ENCODE results near the gene EDARADD.
"Not testable (repeated sequence)": the region's sequence is repeated elsewhere in the genome, so short reads cannot be mapped to it uniquely, and the experiment has no call there.

EDARADD gene

DNA sequence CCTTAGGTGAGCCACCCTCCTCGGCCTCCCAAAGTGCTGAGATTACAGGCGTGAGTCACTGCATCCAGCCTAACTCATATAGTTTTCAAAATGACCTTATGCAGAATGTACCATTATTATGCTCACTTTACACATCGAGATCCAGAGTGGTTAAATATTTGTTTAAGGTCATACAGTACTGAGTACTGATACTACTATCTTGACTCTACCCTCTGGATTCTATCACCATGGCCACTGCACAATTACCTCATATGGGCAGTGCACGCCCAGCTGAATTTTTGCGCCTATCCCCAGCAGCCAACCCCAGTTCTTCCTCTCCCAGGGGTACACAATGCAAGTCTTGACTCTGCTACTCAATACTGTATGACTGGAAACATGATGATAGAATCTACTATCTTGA lies 56.7 kb downstream of the EDARADD start:
- no peak for DNase-seq

DNA sequence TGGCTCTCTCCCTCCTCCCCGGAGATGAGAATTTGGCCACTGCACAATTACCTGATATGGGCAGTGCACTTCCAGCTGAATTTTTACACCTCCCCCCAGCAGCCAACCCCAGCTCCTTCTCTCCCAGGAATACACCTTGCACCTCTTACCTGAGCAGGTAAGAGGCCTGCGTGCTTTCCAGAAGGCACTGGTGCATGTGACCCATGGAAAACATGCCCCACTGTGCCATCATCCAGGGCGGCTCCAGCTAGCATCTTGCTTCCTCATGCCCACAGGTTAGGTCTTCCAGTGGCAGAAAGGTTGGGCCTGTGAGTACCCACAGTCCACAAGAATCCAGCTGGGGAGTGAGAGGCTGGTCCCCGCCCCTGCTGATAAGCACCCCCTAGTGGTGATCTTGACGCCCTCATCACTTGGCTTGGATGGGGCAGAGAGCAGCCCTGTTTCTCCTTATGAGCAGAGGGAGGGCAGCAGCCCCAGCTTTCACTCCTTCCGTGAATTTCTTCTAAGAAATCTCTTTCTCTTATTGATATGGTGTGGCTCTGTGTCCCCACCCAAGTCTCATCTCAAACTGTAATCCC lies 57.8 kb downstream of the EDARADD start:
- DNase-seq: peak; percentile 84

DNA sequence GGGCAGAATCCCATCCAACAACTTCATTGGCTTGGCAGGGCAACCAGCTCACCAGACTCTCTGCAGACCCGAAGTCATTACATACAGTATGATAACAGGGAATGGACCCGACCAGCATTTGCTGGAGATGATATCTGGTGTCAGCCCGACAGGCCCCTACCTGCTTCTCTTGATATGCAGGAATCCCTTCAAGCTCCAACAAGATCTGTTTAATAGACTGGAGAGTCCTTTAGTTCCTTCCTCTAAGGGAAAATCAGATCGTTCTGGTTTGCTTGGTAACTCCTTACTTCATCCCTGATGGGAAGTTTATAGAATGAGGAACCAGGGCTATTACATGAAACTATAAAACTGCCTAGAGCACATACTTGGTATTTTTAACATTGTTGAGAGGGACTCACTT lies 61.2 kb downstream of the EDARADD start:
- no peak for DNase-seq

DNA sequence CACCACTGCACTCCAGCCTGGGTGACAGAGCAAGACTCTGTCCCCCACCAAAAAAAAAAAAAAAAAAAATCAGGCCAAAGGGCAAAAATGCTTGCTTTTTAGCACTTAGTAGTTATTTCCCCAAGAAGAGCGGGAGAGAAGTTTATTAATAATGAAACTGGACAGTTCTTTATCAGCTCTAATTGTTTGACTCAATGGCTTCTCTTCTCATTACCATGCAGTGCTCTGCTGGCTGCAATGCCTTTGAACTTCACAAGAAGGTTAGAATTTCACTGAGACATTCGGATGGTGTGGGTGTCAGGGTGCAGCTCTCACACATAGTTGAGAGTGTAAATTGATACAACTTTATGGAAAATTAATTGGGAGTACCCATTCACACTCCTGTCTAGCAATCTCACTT lies 63.7 kb downstream of the EDARADD start:
- no peak for DNase-seq

DNA sequence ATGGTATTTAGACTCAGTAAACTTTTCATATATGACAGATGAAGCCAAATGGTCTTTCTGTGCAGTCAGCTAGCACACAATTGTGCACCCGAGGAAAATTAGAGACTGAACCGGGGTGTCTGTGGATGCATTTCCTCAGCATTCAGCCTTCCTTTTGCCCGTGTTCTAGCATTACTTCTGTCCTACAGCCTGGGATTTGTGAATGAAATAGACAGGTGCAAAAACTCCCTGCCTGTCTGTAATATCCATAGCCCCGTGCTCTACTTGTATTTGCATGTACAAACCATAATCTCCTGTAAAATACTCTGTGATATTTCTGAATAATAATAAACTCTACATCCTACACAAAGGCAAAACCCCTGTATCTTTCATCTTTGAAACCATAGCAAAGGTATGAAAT lies 64.9 kb downstream of the EDARADD start:
- DNase-seq: no peak

GRCh38 chr1:236460103-236460502 lies 66.0 kb downstream of the EDARADD start:
- no peak for DNase-seq

DNA sequence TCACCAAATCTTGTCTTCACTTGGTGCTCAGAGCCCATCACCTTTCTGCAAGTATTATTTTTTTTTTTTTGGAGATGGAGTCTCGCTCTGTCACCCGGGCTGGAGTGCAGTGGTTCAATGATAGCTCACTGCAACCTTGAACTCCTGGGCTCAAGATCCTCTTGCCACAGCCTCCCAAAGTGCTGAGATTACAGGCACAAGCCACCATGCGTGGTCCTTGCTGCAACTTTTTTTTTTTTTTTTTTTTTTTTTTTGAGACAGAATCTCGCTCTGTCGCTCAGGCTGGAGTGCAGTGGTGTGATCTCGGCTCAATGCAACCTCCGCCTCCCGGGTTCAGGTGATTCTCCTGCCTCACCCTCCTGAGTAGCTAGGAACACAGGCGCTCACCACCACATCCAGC lies 70.1 kb downstream of the EDARADD start:
- not testable (repeated sequence) for DNase-seq

DNA sequence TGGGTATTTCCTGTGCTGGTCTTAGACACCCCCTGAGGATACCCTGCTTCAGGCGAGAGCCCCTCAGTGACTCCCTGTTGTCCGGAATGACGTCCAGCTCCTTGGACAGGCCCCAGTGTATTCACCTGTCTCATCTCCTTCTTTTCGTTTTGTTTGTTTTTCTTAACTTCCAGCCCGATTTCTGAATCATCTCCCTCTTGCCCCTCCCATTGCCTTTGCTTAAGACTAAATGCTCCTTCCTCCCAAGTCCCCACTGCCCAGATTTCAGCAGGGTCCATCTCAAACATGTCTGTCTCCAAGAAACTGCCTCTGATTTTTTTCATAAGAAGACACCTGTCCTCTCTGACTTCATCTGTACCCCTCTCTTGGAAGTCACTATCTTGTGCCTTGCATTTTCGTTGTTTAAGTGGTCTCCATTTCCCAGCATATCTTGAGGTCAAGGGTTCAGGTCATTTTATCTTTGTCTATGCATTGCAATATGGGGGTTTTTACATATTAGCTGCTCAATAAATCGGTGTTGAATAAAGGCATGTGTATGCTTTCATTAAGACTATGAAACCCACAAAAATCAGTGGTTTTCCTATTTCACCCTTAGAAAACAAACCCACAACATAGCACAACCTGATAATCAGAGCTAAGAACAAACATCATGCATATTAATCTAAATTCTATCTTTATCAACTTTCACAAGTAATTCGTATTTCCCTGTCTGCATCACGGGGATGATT lies 71.3 kb downstream of the EDARADD start:
- DNase-seq: no peak

- DNase-seq: peak; percentile 5
Measured at GRCh38 chr1:236465959-236466303, 71.8 kb downstream of the EDARADD start.

GRCh38 chr1:236467327-236467641 lies 73.2 kb downstream of the EDARADD start:
- DNase-seq: no peak

- DNase-seq: no peak
Measured at GRCh38 chr1:236468625-236469024, 74.5 kb downstream of the EDARADD start.

- no peak for DNase-seq
Measured at GRCh38 chr1:236469466-236469865, 75.4 kb downstream of the EDARADD start.

- no peak for DNase-seq
Measured at GRCh38 chr1:236471096-236471495, 77.0 kb downstream of the EDARADD start.

- no peak for DNase-seq
Measured at GRCh38 chr1:236471653-236472052, 77.6 kb downstream of the EDARADD start.

GRCh38 chr1:236472850-236473788 lies 79.0 kb downstream of the EDARADD start:
- no peak for DNase-seq

GRCh38 chr1:236476019-236476418 lies 81.9 kb downstream of the EDARADD start:
- DNase-seq: no peak

- no peak for DNase-seq
Measured at GRCh38 chr1:236480758-236481436, 86.8 kb downstream of the EDARADD start.

DNA sequence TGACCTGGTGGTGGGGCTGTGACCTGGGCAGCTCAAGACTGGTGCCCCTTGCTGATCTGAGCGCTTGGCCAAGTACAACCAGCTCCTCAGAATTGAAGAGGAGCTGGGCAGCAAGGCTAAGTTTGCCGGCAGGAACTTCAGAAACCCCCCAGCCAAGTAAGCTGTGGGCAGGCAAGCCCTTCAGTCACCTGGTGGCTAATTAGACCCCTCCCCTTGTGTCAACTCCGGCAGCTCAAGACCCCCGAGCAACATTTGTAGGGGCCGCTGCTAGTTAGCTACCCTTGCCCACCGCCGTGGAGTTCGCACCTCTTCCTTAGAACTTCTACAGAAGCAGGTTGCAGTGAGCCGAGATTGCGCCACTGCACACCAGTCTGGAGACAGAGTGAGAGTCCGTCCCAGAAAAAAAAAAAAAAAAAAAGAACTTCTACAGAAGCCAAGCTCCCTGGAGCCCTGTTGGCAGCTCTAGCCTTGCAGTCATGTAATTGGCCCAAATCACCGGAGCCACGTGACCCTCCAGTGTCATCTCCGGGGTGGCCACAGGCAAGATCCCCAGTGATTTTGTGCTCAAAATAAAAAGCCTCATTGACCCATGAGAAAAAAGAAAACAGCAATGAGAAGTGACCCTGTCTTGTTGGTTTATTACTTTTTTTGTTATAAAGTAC lies 90.4 kb downstream of the EDARADD start:
- no peak for DNase-seq

- no peak for DNase-seq
Measured at GRCh38 chr1:236486356-236487002, 92.4 kb downstream of the EDARADD start.

DNA sequence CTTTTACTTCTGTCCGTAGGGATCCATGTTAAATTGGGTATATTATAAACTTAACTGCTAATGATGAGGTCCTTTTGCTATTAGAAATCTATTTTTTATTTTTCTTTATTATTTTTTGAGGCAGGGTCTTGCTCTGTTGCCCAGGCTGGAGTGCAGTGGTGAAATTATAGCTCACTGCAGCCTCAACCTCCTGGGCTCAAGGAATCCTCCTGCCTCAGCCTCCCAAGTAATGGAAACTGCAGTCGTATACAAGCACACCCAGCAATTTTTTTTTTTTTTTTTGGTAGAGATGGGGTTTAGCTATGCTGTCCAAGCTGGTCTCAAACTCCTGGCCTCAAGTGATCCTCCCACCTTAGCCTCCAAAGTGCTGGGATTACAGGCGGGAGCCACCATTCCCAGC lies 95.1 kb downstream of the EDARADD start:
- not testable (repeated sequence) for DNase-seq

DNA sequence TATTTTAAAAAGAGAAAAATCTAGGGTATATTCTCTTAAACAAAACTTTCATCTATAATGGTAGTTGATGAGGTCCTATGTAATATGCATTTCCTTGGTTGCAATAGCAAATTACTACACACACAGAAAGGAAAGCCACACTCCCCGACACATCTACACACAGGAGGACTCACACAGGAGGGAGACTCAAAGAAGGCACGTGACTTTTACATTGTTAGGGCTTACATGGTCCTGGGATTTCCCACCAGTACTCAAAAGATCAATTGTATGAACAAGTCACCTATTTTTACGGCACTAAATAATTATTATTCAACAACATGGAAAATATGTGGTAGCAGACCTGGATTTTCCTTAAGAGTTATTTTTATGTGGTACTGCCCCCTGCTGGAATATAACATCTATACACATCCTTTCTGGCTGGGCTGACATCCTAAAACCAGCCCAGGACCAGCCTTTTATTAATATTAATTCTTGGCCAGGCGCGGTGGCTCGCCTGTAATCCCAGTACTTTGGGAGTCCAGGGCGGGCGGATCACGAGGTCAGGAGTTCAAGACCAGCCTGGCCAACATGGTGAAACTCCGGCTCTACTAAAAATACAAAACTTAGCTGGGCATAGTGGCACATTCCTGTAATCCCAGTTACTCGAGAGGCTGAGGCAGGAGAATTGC lies 95.8 kb downstream of the EDARADD start:
- peak; percentile 86 for DNase-seq

Measured in hematopoietic multipotent progenitor cell treated with erythropoietin and hydrocortisone succinate and interleukin-3 and kit ligand, for 6 days (in vitro differentiated cells).